ENCODE measurements around the gene MAP7.

The MAP7 gene

DNA sequence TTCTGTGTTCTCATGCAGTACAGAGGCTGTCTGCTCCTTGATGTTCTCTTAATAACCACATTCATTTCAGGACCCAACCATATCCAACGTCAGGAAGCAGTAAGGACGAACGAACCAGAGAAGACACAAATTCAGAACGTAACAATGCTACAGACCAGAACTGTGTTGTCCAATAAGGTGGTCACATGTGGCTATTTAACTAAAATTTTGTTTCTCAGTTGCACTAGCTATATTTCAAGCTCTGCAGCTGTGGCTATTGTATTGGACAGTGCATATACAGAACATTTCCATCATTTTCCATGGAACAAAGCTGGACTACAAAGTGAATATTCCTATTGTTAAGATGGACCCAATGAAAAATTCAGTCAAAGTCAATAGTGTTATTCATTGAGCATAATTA lies 27.0 kb downstream of the MAP7 start:
- TF ChIP-seq, protein P1, sequence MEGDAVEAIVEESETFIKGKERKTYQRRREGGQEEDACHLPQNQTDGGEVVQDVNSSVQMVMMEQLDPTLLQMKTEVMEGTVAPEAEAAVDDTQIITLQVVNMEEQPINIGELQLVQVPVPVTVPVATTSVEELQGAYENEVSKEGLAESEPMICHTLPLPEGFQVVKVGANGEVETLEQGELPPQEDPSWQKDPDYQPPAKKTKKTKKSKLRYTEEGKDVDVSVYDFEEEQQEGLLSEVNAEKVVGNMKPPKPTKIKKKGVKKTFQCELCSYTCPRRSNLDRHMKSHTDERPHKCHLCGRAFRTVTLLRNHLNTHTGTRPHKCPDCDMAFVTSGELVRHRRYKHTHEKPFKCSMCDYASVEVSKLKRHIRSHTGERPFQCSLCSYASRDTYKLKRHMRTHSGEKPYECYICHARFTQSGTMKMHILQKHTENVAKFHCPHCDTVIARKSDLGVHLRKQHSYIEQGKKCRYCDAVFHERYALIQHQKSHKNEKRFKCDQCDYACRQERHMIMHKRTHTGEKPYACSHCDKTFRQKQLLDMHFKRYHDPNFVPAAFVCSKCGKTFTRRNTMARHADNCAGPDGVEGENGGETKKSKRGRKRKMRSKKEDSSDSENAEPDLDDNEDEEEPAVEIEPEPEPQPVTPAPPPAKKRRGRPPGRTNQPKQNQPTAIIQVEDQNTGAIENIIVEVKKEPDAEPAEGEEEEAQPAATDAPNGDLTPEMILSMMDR (IDR thresholded peaks at IDR 0.05; ENCODE audit: low read depth, low read length) = no peak
- no peak for DNase-seq (ENCODE audit: extremely low read depth, low read depth)

DNA sequence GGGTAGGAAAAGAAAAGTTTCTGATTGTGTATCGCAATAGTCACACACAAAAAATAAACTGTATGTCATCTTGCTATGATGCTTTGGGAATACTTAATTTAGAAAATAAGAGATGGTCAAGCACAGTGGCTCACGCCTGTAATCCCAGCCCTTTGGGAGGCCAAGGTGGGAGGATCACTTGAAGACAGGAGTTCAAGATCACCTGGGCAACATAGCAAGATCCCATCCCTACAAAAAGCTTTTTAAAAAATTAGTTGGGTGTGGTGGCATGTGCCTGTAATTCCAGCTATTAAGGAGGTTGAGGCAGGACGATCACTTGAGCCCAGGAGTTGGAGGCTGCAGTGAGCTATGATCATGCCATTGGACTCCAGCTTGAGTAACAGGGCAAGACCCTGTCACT lies 27.6 kb downstream of the MAP7 start:
- TF ChIP-seq, protein P1 (IDR thresholded peaks at IDR 0.05; ENCODE audit: low read depth, low read length) = no peak
- DNase-seq (ENCODE audit: extremely low read depth, low read depth) = no peak

DNA sequence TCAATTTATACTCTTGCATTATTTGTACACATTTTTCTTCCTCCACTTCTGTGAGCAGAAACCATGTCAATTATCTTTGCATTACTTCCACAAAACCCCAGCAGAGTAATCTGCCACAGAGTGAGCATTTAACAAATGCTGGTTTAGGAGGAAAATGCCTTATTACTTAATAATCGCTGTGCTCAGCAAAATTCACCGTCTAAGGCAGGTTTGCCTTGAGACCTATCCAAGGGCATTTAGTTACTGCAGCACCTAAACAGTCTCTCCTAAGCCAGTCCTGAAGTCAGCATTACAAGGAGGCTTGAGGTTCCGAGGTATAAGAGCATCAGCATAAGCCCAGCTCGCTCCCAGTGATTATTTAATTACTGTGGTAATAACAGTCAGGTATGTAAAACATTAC lies 28.3 kb downstream of the MAP7 start:
- DNase-seq (ENCODE audit: extremely low read depth, low read depth) = no peak
- TF ChIP-seq, protein P1 (IDR thresholded peaks at IDR 0.05; ENCODE audit: low read depth, low read length) = no peak

DNA sequence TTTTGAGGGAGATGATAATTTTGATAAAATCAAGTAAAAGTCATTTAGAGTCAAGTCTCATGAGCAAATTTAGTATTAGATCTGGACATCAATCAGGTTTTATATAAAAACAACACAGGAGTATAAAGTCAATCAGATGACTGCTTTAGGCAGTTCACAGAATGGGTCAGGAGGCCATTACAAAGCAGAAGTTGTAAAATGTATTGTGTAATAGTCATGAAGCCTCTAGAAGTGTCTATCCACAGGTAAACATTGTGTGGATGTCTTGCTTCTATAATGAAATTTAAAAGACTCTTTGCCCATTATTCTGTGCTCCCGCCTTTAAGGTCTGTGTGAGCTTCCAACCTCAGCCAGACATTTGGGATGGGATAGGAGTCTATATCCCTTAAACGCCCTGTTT lies 28.8 kb downstream of the MAP7 start:
- no peak for DNase-seq (ENCODE audit: extremely low read depth, low read depth)
- TF ChIP-seq, protein P1 (IDR thresholded peaks at IDR 0.05; ENCODE audit: low read depth, low read length) = no peak

DNA sequence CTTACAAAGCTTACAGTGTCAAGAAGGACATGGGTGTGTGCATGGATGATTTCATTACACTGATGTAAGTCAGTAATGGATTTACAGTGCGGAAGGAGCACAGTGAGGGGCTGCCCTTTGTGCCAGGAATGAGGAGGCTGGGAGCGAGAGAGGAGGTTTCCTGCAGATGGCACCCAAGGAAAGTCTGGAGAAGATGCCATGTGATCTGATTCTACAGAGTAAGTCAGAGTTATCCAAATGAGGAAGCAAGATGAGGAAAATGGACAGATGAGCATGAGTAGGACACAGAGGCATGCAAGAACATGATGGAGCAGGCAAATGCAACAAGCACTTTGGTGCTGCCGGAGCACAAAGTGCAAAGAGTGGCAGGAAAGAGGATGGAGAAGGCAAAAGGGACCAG lies 29.7 kb downstream of the MAP7 start:
- TF ChIP-seq, protein P1 (IDR thresholded peaks at IDR 0.05; ENCODE audit: low read depth, low read length) = no peak
- DNase-seq (ENCODE audit: extremely low read depth, low read depth) = no peak

DNA sequence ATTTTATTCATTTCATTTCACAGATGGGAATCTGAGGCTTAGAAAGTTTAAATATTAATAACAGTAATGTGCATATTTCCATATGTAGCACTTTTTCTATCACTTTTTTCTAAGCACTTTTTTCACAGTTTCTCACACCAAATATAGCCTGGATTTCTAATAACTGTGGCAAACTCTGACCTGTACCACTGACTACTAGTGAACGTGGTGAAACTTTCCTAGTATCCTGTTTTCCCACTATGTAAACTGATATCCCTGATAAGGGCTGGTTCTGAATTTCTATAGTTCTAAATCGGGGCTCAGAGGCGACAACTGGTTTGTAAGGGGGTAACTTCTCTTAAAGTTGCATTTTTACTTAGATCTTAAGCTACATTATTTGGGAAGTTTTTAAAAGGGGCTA lies 32.6 kb downstream of the MAP7 start:
- DNase-seq (ENCODE audit: extremely low read depth, low read depth) = no peak
- TF ChIP-seq, protein P1 (IDR thresholded peaks at IDR 0.05; ENCODE audit: low read depth, low read length) = no peak

DNA sequence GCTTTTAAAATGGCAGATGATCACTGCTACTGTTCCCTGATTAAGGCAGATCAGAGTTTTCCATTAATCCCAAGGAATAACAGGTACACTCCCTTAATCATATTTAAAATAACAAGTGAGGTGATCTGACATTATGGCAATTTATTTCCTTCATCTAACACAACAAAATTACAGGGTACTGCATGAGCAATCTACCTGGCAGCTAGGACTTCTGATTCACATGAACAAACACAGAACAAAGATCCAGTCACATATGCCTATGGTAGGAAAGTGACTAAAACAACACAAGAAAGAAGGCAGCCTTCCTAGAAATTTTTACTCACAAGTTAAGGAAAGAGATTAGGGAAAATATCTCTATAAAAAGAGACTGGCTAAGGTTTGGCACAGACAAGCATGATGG lies 33.2 kb downstream of the MAP7 start:
- TF ChIP-seq, protein P1 (IDR thresholded peaks at IDR 0.05; ENCODE audit: low read depth, low read length) = no peak
- DNase-seq (ENCODE audit: extremely low read depth, low read depth) = no peak
